H1 (cell line): ENCODE data around the gene COL8A1. TPM values are rescaled to one million over a fixed set of nuclear protein-coding genes. Genes with fewer than 3 reads are reported as not detected.

Experiments used
- CTCF ChIA-PET: fragments of 300-600 bp; sonication (Branson Sonifier 250); formaldehyde crosslinking; loops from one replicate; lab custom pipeline; 2021; ENCODE audit not compliant: partially characterized antibody; lab: Charles Lee
- POLR2A ChIA-PET: fragments of 300-600 bp; sonication (Branson Sonifier 250); formaldehyde crosslinking; loops from one replicate; lab custom pipeline; 2021; ENCODE audit warnings: inconsistent platforms; ENCODE audit not compliant: partially characterized antibody; lab: Charles Lee
- DNase-seq, 2 experiments: peaks; one replicate each; pipeline versions ENCODE4 v3.0.0 to v3.0.0-alpha.2; 2010 to 2022; ENCODE audit warnings: low spot score in 2 of 2, low read depth in 1 of 2, mixed read lengths in 1 of 2
- FAIRE-seq: peaks from 2 replicates; lab custom pipeline; 2011; peaks lifted over from hg19 to GRCh38; lab: Jason Lieb, UNC
- H2AFZ ChIP-seq: 2 replicates; pipeline ENCODE4 v1.8.1; 2012; ENCODE audit warnings: low read length, inconsistent platforms
- H2AK5ac ChIP-seq: 2 replicates; pipeline ENCODE4 v1.6.1; 2013; ENCODE audit warnings: low read depth, low read length
- H2BK120ac ChIP-seq: replicated peaks from 2 replicates; pipeline ENCODE3; 2013; ENCODE audit warnings: low read depth, low read length, inconsistent platforms
- H2BK12ac ChIP-seq: 2 replicates; pipeline ENCODE4 v1.6.1; 2013; ENCODE audit warnings: low read depth, low read length
- H2BK15ac ChIP-seq: 2 replicates; pipeline ENCODE4 v1.6.1; 2013; ENCODE audit warnings: low read length
- H2BK20ac ChIP-seq: 2 replicates; pipeline ENCODE4 v1.6.1; 2013; ENCODE audit warnings: low read length
- H2BK5ac ChIP-seq: 2 replicates; pipeline ENCODE4 v1.6.1; 2013; ENCODE audit warnings: low read depth, low read length
- H3K14ac ChIP-seq: 2 replicates; pipeline ENCODE4 v1.6.1; 2013; ENCODE audit warnings: inconsistent platforms; ENCODE audit not compliant: insufficient read length
- H3K18ac ChIP-seq: 2 replicates; pipeline ENCODE4 v1.6.1; 2013; ENCODE audit warnings: low read length; ENCODE audit errors: extremely low read depth
- H3K23ac ChIP-seq: 2 replicates; pipeline ENCODE4 v1.6.1; 2013; ENCODE audit warnings: inconsistent platforms; ENCODE audit not compliant: insufficient read length
- H3K23me2 ChIP-seq: 2 replicates; pipeline ENCODE4 v1.6.1; 2013; ENCODE audit warnings: low read depth, low read length
- H3K27ac ChIP-seq: 2 replicates; pipeline ENCODE4 v1.6.1; 2011; ENCODE audit warnings: low read depth, low read length, inconsistent platforms
- H3K27me3 ChIP-seq, 4 experiments: replicated peaks in 1 of 4; 1 replicate in 1 of 4; 2 replicates in 3 of 4; pipeline versions ENCODE4 v1.6.1 to v1.8.1; 2011 to 2013; ENCODE audit warnings: low read length in 3 of 4, mild to moderate bottlenecking in 3 of 4, inconsistent platforms in 2 of 4, mixed read lengths in 2 of 4, moderate library complexity in 1 of 4; ENCODE audit not compliant: control insufficient read depth in 3 of 4, insufficient read depth in 3 of 4; ENCODE audit errors: extremely low read depth in 1 of 4
- H3K36me3 ChIP-seq, 4 experiments: 2 replicates each; pipeline versions ENCODE4 v1.6.1 to v1.8.1; 2011 to 2013; ENCODE audit warnings: mild to moderate bottlenecking in 4 of 4, low read length in 3 of 4, moderate library complexity in 2 of 4, control low read depth in 1 of 4, inconsistent platforms in 1 of 4; ENCODE audit not compliant: insufficient read depth in 4 of 4, control insufficient read depth in 2 of 4
- H3K4ac ChIP-seq: replicated peaks from 2 replicates; pipeline ENCODE3; 2013; ENCODE audit warnings: low read length, low read depth, mixed read lengths, inconsistent platforms; ENCODE audit not compliant: insufficient read length
- H3K4me1 ChIP-seq, 4 experiments: replicated peaks in 1 of 4; 1 replicate in 1 of 4; 2 replicates in 3 of 4; pipeline versions ENCODE4 v1.6.1 to v1.8.1; 2011 to 2013; ENCODE audit warnings: low read length in 3 of 4, inconsistent platforms in 2 of 4, mixed read lengths in 1 of 4; ENCODE audit not compliant: insufficient read depth in 4 of 4, control insufficient read depth in 3 of 4
- H3K4me2 ChIP-seq, 2 experiments: 2 replicates each; pipeline versions ENCODE4 v1.6.1 to v1.8.1; 2011 to 2013; ENCODE audit warnings: low read depth in 2 of 2, low read length in 2 of 2, control low read depth in 1 of 2, inconsistent platforms in 1 of 2, mild to moderate bottlenecking in 1 of 2; ENCODE audit not compliant: insufficient read depth in 1 of 2
- H3K4me3 ChIP-seq, 4 experiments: fragments of 200-600, 300-600 bp in 1 of 4; sonication (generic), shearing (Covaris generic), sonication (Bioruptor Twin) in 1 of 4; 2 replicates each; pipeline versions ENCODE4 v1.5.1 to v1.8.1; 2011 to 2016; ENCODE audit warnings: low read length in 4 of 4, low read depth in 3 of 4, control low read depth in 2 of 4, inconsistent platforms in 2 of 4, mild to moderate bottlenecking in 2 of 4, mixed read lengths in 1 of 4, moderate library complexity in 1 of 4; ENCODE audit not compliant: insufficient read depth in 2 of 4; ENCODE audit errors: extremely low read depth in 1 of 4
- H3K56ac ChIP-seq: replicated peaks from 2 replicates; pipeline ENCODE3; 2013; ENCODE audit warnings: low read depth, mild to moderate bottlenecking, mixed read lengths, low read length, inconsistent platforms; ENCODE audit not compliant: insufficient read length
- H3K79me1 ChIP-seq: 2 replicates; pipeline ENCODE4 v1.6.1; 2013; ENCODE audit warnings: low read depth, low read length, control low read depth
- H3K79me2 ChIP-seq, 2 experiments: 2 replicates each; pipeline versions ENCODE4 v1.6.1 to v1.8.1; 2012 to 2013; ENCODE audit warnings: low read length in 2 of 2, mild to moderate bottlenecking in 2 of 2, inconsistent platforms in 1 of 2; ENCODE audit not compliant: insufficient read depth in 2 of 2, control insufficient read depth in 1 of 2
- H3K9ac ChIP-seq, 4 experiments: replicated peaks in 1 of 4; 1 replicate in 1 of 4; 2 replicates in 3 of 4; pipeline versions ENCODE4 v1.6.1 to v1.8.1; 2011 to 2013; ENCODE audit warnings: low read depth in 3 of 4, low read length in 3 of 4, control low read depth in 2 of 4, mild to moderate bottlenecking in 2 of 4, moderate library complexity in 2 of 4, inconsistent platforms in 1 of 4; ENCODE audit errors: extremely low read depth in 1 of 4
- H3K9me3 ChIP-seq, 2 experiments: 2 replicates each; pipeline versions ENCODE4 v1.6.1 to v1.8.1; 2012 to 2013; ENCODE audit warnings: mild to moderate bottlenecking in 2 of 2, moderate library complexity in 2 of 2, control low read depth in 1 of 2, inconsistent platforms in 1 of 2, low read depth in 1 of 2, low read length in 1 of 2, mixed read lengths in 1 of 2; ENCODE audit not compliant: insufficient read depth in 2 of 2
- H4K20me1 ChIP-seq, 2 experiments: replicated peaks in 1 of 2; 2 replicates each; pipeline versions ENCODE3 to v1.8.1; 2011 to 2013; ENCODE audit warnings: inconsistent platforms in 2 of 2, low read length in 2 of 2, mild to moderate bottlenecking in 1 of 2; ENCODE audit not compliant: insufficient read depth in 2 of 2, control insufficient read depth in 1 of 2
- H4K5ac ChIP-seq: 2 replicates; pipeline ENCODE4 v1.6.1; 2013; ENCODE audit warnings: low read length, low read depth, mixed read lengths, inconsistent platforms; ENCODE audit not compliant: insufficient read length
- H4K8ac ChIP-seq: 2 replicates; pipeline ENCODE4 v1.8.0; 2013; ENCODE audit warnings: mild to moderate bottlenecking, moderate library complexity, low read length, inconsistent platforms; ENCODE audit not compliant: insufficient read depth; ENCODE audit errors: extremely low read depth
- H4K91ac ChIP-seq: replicated peaks from 2 replicates; pipeline ENCODE3; 2013; ENCODE audit warnings: low read length, mixed read lengths, inconsistent platforms; ENCODE audit not compliant: insufficient read length
- BRCA1 ChIP-seq: IDR thresholded peaks from 2 replicates; pipeline ENCODE4 v1.6.1; 2012; ENCODE audit warnings: low read depth, low read length, improper control_type of control experiment
- CREB1 ChIP-seq: IDR thresholded peaks from 2 replicates; pipeline ENCODE4 v1.6.1; 2012; ENCODE audit warnings: inconsistent platforms
- CTBP2 ChIP-seq: IDR thresholded peaks from 2 replicates; pipeline ENCODE4 v1.7.0; 2011; ENCODE audit warnings: borderline replicate concordance, mild to moderate bottlenecking, moderate library complexity, mixed read lengths, low read length; ENCODE audit not compliant: insufficient read depth, insufficient read length
- GABPA ChIP-seq: IDR thresholded peaks from 2 replicates; pipeline ENCODE4 v1.6.1; 2011; ENCODE audit warnings: mild to moderate bottlenecking, low read length, moderate library complexity, borderline replicate concordance; ENCODE audit not compliant: insufficient read depth
- NANOG ChIP-seq: IDR thresholded peaks from 2 replicates; pipeline ENCODE4 v1.6.1; 2011; ENCODE audit warnings: low read length, low read depth, mild to moderate bottlenecking, inconsistent platforms; ENCODE audit not compliant: insufficient read depth, poor library complexity, severe bottlenecking
- PHF8 ChIP-seq: fragments of 200-600 bp; sonication (generic); conservative IDR thresholded peaks from 2 replicates; pipeline ENCODE4 v1.7.1; 2012; ENCODE audit warnings: low read depth, mild to moderate bottlenecking, inconsistent platforms, low read length, moderate library complexity
- RXRA ChIP-seq: IDR thresholded peaks from 2 replicates; pipeline ENCODE4 v1.6.1; 2011; ENCODE audit warnings: low read depth, mild to moderate bottlenecking, low read length, moderate library complexity; ENCODE audit not compliant: insufficient read depth
- SIRT6 ChIP-seq: IDR thresholded peaks from one replicate; pipeline ENCODE4 v1.7.1; 2012; ENCODE audit warnings: low read length, inconsistent platforms
- SP1 ChIP-seq: IDR thresholded peaks from 2 replicates; pipeline ENCODE4 v1.6.1; 2011; ENCODE audit warnings: low read depth, low read length
- SP2 ChIP-seq: IDR thresholded peaks from 2 replicates; pipeline ENCODE4 v1.6.1; 2012; ENCODE audit warnings: mild to moderate bottlenecking, low read length, inconsistent platforms
- SRF ChIP-seq: IDR thresholded peaks from 2 replicates; pipeline ENCODE4 v1.6.1; 2011; ENCODE audit warnings: mild to moderate bottlenecking, low read depth, low read length, moderate library complexity
- TAF7 ChIP-seq: optimal IDR thresholded peaks from 2 replicates; pipeline ENCODE3; 2011; ENCODE audit warnings: low read depth, mild to moderate bottlenecking, inconsistent platforms, low read length, moderate library complexity, borderline replicate concordance
- TEAD4 ChIP-seq: IDR thresholded peaks from 2 replicates; pipeline ENCODE4 v1.6.1; 2012; ENCODE audit warnings: low read depth, low read length, inconsistent platforms, mixed read lengths
- WGBS, 2 experiments: shearing (Covaris generic) in 1 of 2; methylation state at CpG; one replicate each; pipeline versions ENCODE4 v1.1.6 to v1.1.7; 2013 to 2015; ENCODE audit warnings: low lambda C conversion rate in 2 of 2, mixed read lengths in 2 of 2, inconsistent platforms in 1 of 2, low coverage in 1 of 2, missing lambda C conversion rate in 1 of 2; ENCODE audit not compliant: insufficient replicate concordance in 2 of 2, insufficient coverage in 1 of 2, insufficient read length in 1 of 2; ENCODE audit errors: extremely low coverage in 1 of 2, missing lambda C conversion rate in 1 of 2; 5-methylcytosine and 5-hydroxymethylcytosine counted together
- polyA plus RNA-seq, 7 experiments: library from polyadenylated mRNA; depleted of rRNA in 3 of 7; stranded (reverse) in 5 of 7; unstranded in 2 of 7; fragments of >200 nt in 5 of 7; fragments of 200-250 nt in 2 of 7; gene quantifications; 1 replicate in 5 of 7; 2 replicates in 1 of 7; 4 replicates in 1 of 7; pipeline versions ENCODE4 v1.2.1 to v1.2.3, GENCODE V29; 2011 to 2013; ENCODE audit warnings: missing spikeins in 2 of 7, mixed read lengths in 2 of 7
- total RNA-seq: library from RNA; stranded (reverse); fragmentation: NEBNext Ultra II Directional; extraction: Animal tissue kit (Norgen Biotek cat#: 25700); gene quantifications from 2 replicates; pipeline ENCODE4 v1.2.1, GENCODE V29; 2021
- TF ChIP-seq, protein P1 (sequence below): IDR thresholded peaks from 2 replicates; pipeline ENCODE4 v1.6.1; 2012; ENCODE audit warnings: inconsistent platforms
- TF ChIP-seq, protein P2 (sequence below): IDR thresholded peaks from 2 replicates; pipeline ENCODE4 v1.6.1; 2011; ENCODE audit warnings: low read depth, mild to moderate bottlenecking, low read length; ENCODE audit not compliant: insufficient read depth

COL8A1 gene
- total and polyA plus RNA-seq, 2 of the 8 experiments (the other 6 are each of a cell fraction or from before 2014, with no cell fraction given), result 0.21 to 1.2 TPM

DNA sequence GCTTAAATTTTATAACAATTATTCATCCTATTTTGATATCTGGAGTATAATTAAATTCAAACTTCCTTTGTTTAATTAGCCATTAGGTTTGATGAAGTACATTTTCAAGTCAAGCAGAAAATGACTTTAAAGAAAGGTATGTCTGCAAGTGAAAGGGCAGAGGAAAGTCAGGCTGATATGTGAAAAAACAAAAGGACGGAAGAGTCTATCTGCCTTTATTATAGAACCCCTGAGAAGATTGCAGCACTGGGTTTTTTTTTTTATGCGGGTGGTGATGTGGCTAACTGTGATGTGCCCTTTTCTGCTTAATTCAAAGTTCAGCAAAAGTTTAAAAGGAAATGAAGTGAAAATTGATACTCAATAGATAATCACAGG lies 83.2 kb downstream of the COL8A1 start:
- Histone ChIP-seq H4K8ac (no peak overlapping the region), H3K14ac (no peak overlapping the region), H3K79me2 (no peaks in the 10 kb centered on the region), H3K9me3 (no peaks in the 10 kb centered on the region), H3K23me2 (no peaks in the 10 kb centered on the region), H4K91ac (no peak overlapping the region), H3K79me1 (no peaks in the 10 kb centered on the region), H3K4me3 (no peak overlapping the region), H3K27ac (no peak overlapping the region), H2BK20ac (no peak overlapping the region), H4K20me1 (no peaks in the 10 kb centered on the region), H3K4ac (no peak overlapping the region), H2BK120ac (no peak overlapping the region), H2AK5ac (no peak overlapping the region), H3K36me3 (no peaks in the 10 kb centered on the region), H3K56ac (no peak overlapping the region), H2BK15ac (no peak overlapping the region), H3K4me2 (no peak overlapping the region), H4K5ac (no peak overlapping the region), H3K18ac (no peak overlapping the region), H2AFZ (no peak overlapping the region), H2BK12ac (no peak overlapping the region), H2BK5ac (no peak overlapping the region), H3K4me1 (peaks cover 0 to 3% (median 2%) of the 10 kb centered on the region in 4 experiments; a peak in 1 of 7 replicates), H3K23ac (no peak overlapping the region), H3K27me3 (no peaks in the 10 kb centered on the region), H3K9ac (no peak overlapping the region)
- POLR2A ChIA-PET, result no interaction called here
- FAIRE-seq (no peak), DNase-seq (no peak)
- CTCF ChIA-PET, result no interaction called here
- 71% methylated on average over 2 of the region's 2 CpGs; no CpG with 5 or more reads in 1 of the 2 experiments for WGBS, 2 experiments
- TF ChIP-seq, protein P1, sequence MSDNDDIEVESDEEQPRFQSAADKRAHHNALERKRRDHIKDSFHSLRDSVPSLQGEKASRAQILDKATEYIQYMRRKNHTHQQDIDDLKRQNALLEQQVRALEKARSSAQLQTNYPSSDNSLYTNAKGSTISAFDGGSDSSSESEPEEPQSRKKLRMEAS, result no peak
- TF ChIP-seq RXRA, result no peak
- no peak for TF ChIP-seq SP1
- TF ChIP-seq SP2, result no peak
- TF ChIP-seq SIRT6, result no peak
- TF ChIP-seq NANOG, result no peak
- no peak for TF ChIP-seq BRCA1
- TF ChIP-seq, protein P2, sequence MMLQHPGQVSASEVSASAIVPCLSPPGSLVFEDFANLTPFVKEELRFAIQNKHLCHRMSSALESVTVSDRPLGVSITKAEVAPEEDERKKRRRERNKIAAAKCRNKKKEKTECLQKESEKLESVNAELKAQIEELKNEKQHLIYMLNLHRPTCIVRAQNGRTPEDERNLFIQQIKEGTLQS, result no peak
- no peak for TF ChIP-seq SRF
- no peak for TF ChIP-seq CREB1
- TF ChIP-seq GABPA, result no peak
- no peak for TF ChIP-seq TEAD4
- no peak for TF ChIP-seq TAF7
- TF ChIP-seq CTBP2, result no peak
- TF ChIP-seq PHF8, result no peak
